Measurements from ENCODE around the gene NELFB.

DNA sequence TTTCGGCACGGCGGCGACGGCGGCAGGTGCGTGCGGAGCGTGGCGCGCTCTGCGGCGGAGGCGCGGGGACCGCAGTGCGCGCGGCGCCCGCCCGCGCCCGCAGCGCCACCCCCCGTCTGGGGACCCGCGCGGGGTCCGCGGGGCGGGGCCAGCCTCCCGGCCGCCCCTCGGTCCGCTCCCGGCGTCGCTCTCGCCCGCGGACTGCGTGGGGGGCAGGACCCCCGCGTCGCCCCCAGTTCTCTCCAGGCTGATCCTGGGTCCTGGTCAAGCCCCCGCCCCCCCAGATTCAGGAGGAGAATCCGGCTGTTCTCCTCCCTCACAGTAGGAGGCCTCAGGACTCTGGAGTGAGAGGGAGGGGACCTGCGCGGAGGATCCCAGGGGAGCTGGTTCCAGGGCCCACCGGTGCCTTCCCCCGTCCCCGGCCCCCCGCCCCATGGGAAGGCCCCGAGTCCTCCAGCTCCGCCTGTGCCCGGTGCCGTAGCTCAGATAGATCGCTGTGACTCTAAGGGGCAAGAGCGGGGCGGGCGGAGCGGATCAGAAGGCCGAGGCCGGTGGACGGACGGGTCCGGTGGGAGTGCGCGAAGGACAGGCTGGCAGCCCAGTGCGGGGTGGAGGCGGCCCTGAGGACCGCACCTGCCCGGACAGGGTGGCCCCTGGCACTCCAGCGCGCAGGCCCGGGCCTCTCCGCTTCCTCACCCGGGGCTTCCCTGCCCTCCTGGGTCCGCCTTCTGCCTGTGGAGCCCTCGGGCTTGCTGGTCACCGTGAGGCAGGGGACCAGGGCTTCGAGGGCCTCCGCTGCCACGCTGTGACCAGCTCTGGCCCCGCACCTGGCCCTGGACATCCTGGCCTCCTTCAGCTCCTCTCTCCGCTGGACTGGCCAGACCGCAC, 32.7 kb upstream of the NELFB start, which contains the start of gene RNF208:
- TF ChIP-seq CTCF (IDR thresholded peaks at IDR 0.05), result no peak
- no peak for TF ChIP-seq POLR2AphosphoS5 (IDR thresholded peaks at IDR 0.05)
- TF ChIP-seq EP300 (IDR thresholded peaks at IDR 0.05), result no peak

Data from suprapubic skin (tissue), 4 donors.